ENCODE measurements around the gene TGIF2. TPM values are rescaled to one million over a fixed set of nuclear protein-coding genes. Genes with fewer than 3 reads are reported as not detected.
A peak's percentile ranks its signal among the peaks of the same experiment; 100 is the strongest.
"Not testable (repeated sequence)": the region's sequence is repeated elsewhere in the genome, so short reads cannot be mapped to it uniquely, and the experiment has no call there.

TGIF2 gene
- total and polyA plus RNA-seq, 2 of the 13 experiments (the other 11 are each of a cell fraction or from before 2014, with no cell fraction given), result 41.3 to 53.9 TPM

DNA sequence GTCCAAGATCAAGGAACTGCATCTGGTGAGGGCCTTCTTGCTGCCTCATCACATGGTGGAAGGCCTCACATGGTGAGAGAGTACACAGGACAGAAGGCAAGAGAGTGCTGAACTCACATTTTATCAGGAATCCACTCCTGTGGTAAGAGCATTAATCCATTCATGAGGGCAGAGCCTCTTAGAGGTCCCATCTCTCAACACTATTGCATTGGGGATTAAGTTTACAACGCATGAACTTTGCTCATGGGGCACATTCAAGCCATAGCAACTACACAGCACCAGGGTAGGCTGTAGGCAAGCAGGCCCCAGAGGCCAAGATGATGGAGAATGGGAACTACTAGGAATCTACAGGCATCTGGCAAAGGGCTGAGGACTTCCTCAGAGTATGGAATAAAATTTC, 10.0 kb upstream of the TGIF2 start:
- intact Hi-C loops (cut with micrococcal nuclease; ENCODE audit: unreplicated experiment) (no loop called here), in situ Hi-C loops (cut with HindIII; ENCODE audit: extremely low pct_ligation_motif_present, low pct_unique_long_range_greater_than_20kb) (no loop called here)
- peak; percentile 81 for ATAC-seq
- no peak for DNase-seq (ENCODE audit: low spot score)
- Histone ChIP-seq H3K4me2 (ENCODE audit: low read depth, low read length) (no peak overlapping the region), H4K20me1 (ENCODE audit: insufficient read depth, low read length) (no peaks in the 10 kb centered on the region), H3K27ac (ENCODE audit: extremely low read length, insufficient read depth, low read length) (no peak overlapping the region), H3K27me3 (ENCODE audit: control insufficient read depth in 1 of 2, insufficient read depth in 2 of 2, low read length in 2 of 2) (no peaks in the 10 kb centered on the region), H3K4me3 (replicated peaks in 1 of 3; ENCODE audit: insufficient read depth in 1 of 3, low read depth in 2 of 3, low read length in 3 of 3) (no peak overlapping the region), H3K4me1 (ENCODE audit: insufficient read depth, low read length) (peaks cover 14% of the 10 kb centered on the region), H2AFZ (ENCODE audit: low read length) (no peak overlapping the region), H3K36me3 (replicated peaks in 1 of 2; ENCODE audit: control insufficient read depth in 1 of 2, insufficient read depth in 2 of 2, low read length in 2 of 2) (peaks cover 0 to 1% of the 10 kb centered on the region in 2 experiments; a peak in 1 of 5 replicates), H3K9me3 (ENCODE audit: low read length) (no peaks in the 10 kb centered on the region; the same call in 1 of the 2 replicates), H3K79me2 (ENCODE audit: insufficient read depth, low read length) (no peaks in the 10 kb centered on the region), H3K9ac (ENCODE audit: insufficient read depth, low read depth, low read length) (no peak overlapping the region)
- CTCF ChIA-PET (ENCODE audit: low intra/inter-chr PET ratio, low total read pairs), result no interaction called here
- BruUV-seq (replicated peaks), result no TSS peak
- no peak for FAIRE-seq
- 33% methylated on average over 1 of the region's 1 CpG for WGBS (ENCODE audit: low lambda C conversion rate)
- POLR2A ChIA-PET, result no interaction called here
- TF ChIP-seq ZNF564 (CRISPR knock-in tag; IDR thresholded peaks at IDR 0.05) (0 out of 2 replicates have a peak, but pooled peaks have one; percentile 24), ZNF343 (CRISPR knock-in tag; IDR thresholded peaks at IDR 0.05) (0 out of 2 replicates have a peak, but pooled peaks have one; percentile 38), ZNF737 (CRISPR knock-in tag; IDR thresholded peaks at IDR 0.05; ENCODE audit: borderline replicate concordance) (no peak), PITX1 (CRISPR knock-in tag; IDR thresholded peaks at IDR 0.05) (0 out of 2 replicates have a peak, but pooled peaks have one; percentile 60), ZNF776 (CRISPR knock-in tag; IDR thresholded peaks at IDR 0.05) (no peak), SRSF9 (IDR thresholded peaks at IDR 0.05; ENCODE audit: borderline replicate concordance, insufficient read depth, low read depth, low read length, poor library complexity, severe bottlenecking) (no peak), ZMYM4 (CRISPR knock-in tag; IDR thresholded peaks at IDR 0.05) (no peak), TCF12 (IDR thresholded peaks at IDR 0.05) (no peak), TCF12 (CRISPR knock-in tag; IDR thresholded peaks at IDR 0.05) (no peak), HES4 (CRISPR knock-in tag; IDR thresholded peaks at IDR 0.05; ENCODE audit: borderline replicate concordance) (no peak), TEAD3 (CRISPR knock-in tag; optimal IDR thresholded peaks at IDR 0.05; ENCODE audit: borderline replicate concordance) (peak; percentile 18), SIN3B (IDR thresholded peaks at IDR 0.05; ENCODE audit: low read length) (no peak), HNF4A (CRISPR knock-in tag; IDR thresholded peaks at IDR 0.05) (peak; percentile 43; the same call in 1 of the 2 replicates)

DNA sequence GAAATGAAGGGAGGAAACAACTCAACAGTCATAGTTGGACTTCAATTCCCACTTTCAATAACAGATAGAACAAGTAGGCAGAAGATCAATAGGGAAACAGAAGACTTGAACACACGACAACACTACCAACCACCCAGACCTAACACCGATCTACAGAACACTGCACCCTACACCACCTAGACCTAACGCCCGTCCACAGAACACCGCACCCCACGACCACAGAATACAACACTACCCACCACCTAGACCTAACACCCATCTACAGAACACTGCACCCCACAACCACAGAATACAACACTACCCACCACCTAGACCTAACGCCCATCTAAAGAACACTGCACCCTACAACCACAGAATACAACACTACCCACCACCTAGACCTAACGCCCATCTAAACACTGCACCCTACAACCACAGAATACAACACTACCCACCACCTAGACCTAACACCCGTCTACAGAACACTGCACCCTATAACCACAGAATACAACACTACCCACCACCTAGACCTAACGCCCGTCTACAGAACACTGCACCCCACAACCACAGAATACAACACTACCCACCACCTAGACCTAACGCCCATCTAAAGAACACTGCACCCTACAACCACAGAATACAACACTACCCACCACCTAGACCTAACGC, 9.2 kb upstream of the TGIF2 start:
- H3K9ac ChIP-seq (ENCODE audit: insufficient read depth, low read depth, low read length); H3K27ac ChIP-seq (ENCODE audit: extremely low read length, insufficient read depth, low read length); H2AFZ ChIP-seq (ENCODE audit: low read length); H3K4me2 ChIP-seq (ENCODE audit: low read depth, low read length); in situ Hi-C loops (cut with HindIII; ENCODE audit: extremely low pct_ligation_motif_present, low pct_unique_long_range_greater_than_20kb); intact Hi-C loops (cut with micrococcal nuclease; ENCODE audit: unreplicated experiment); H3K27me3 ChIP-seq (ENCODE audit: control insufficient read depth in 1 of 2, insufficient read depth in 2 of 2, low read length in 2 of 2); H3K36me3 ChIP-seq (replicated peaks in 1 of 2; ENCODE audit: control insufficient read depth in 1 of 2, insufficient read depth in 2 of 2, low read length in 2 of 2); H4K20me1 ChIP-seq (ENCODE audit: insufficient read depth, low read length); ATAC-seq; CTCF ChIA-PET (ENCODE audit: low intra/inter-chr PET ratio, low total read pairs); H3K79me2 ChIP-seq (ENCODE audit: insufficient read depth, low read length); POLR2A ChIA-PET; BruUV-seq (replicated peaks); H3K4me3 ChIP-seq (replicated peaks in 1 of 3; ENCODE audit: insufficient read depth in 1 of 3, low read depth in 2 of 3, low read length in 3 of 3); FAIRE-seq; H3K9me3 ChIP-seq (ENCODE audit: low read length); DNase-seq (ENCODE audit: low spot score): not testable (repeated sequence)
- WGBS (ENCODE audit: low lambda C conversion rate), result 96% methylated on average over 13 of the region's 13 CpGs
- H3K4me1 ChIP-seq (ENCODE audit: insufficient read depth, low read length), result peaks cover 14% of the 10 kb centered on the region
